Trophoblast cell (in vitro differentiated cells and primary cell): ENCODE measurements around the gene ADARB2.

Experiments
- DNase-seq, 2 donors: peaks; one replicate each; pipeline ENCODE4 v3.0.0-alpha.2; 2016
- H2AFZ ChIP-seq: 2 replicates; pipeline ENCODE4 v1.6.1; 2013; ENCODE audit warnings: low read length, moderate library complexity, mild to moderate bottlenecking; ENCODE audit not compliant: insufficient read depth, poor library complexity
- H2AK5ac ChIP-seq: 2 replicates; pipeline ENCODE4 v1.6.1; 2013; ENCODE audit warnings: mild to moderate bottlenecking, low read length
- H2BK120ac ChIP-seq: 2 replicates; pipeline ENCODE4 v1.6.1; 2013; ENCODE audit warnings: low read length, mild to moderate bottlenecking, moderate library complexity; ENCODE audit not compliant: insufficient read depth, poor library complexity
- H2BK12ac ChIP-seq: 2 replicates; pipeline ENCODE4 v1.6.1; 2013; ENCODE audit warnings: mild to moderate bottlenecking, low read length, moderate library complexity
- H2BK5ac ChIP-seq: 2 replicates; pipeline ENCODE4 v1.6.1; 2013; ENCODE audit warnings: low read length, low read depth, moderate library complexity, mild to moderate bottlenecking; ENCODE audit not compliant: poor library complexity
- H3K14ac ChIP-seq: 2 replicates; pipeline ENCODE4 v1.6.1; 2013; ENCODE audit warnings: mild to moderate bottlenecking, low read length
- H3K18ac ChIP-seq: 2 replicates; pipeline ENCODE4 v1.6.1; 2013; ENCODE audit warnings: mild to moderate bottlenecking, low read length
- H3K23ac ChIP-seq: 2 replicates; pipeline ENCODE4 v1.6.1; 2013; ENCODE audit warnings: low read length
- H3K27ac ChIP-seq: 2 replicates; pipeline ENCODE4 v1.5.1; 2013; ENCODE audit warnings: low read depth, mild to moderate bottlenecking, inconsistent platforms, low read length, moderate library complexity
- H3K27me3 ChIP-seq: 2 replicates; pipeline ENCODE4 v1.6.1; 2013; ENCODE audit warnings: inconsistent platforms, mild to moderate bottlenecking, low read length, moderate library complexity; ENCODE audit not compliant: insufficient read depth
- H3K36me3 ChIP-seq, 2 experiments: 1 replicate in 1 of 2; 2 replicates in 1 of 2; pipeline ENCODE4 v1.6.1; 2013; ENCODE audit warnings: low read length in 2 of 2, mild to moderate bottlenecking in 2 of 2, moderate library complexity in 1 of 2; ENCODE audit not compliant: insufficient read depth in 2 of 2, control insufficient read depth in 1 of 2
- H3K4ac ChIP-seq: 2 replicates; pipeline ENCODE4 v1.6.1; 2013; ENCODE audit warnings: low read depth, mild to moderate bottlenecking, low read length, moderate library complexity
- H3K4me1 ChIP-seq, 2 experiments: 1 replicate in 1 of 2; 2 replicates in 1 of 2; pipeline ENCODE4 v1.6.1; 2013; ENCODE audit warnings: low read length in 2 of 2, mild to moderate bottlenecking in 2 of 2, moderate library complexity in 1 of 2; ENCODE audit not compliant: insufficient read depth in 2 of 2, control insufficient read depth in 1 of 2
- H3K4me2 ChIP-seq: 2 replicates; pipeline ENCODE4 v1.6.1; 2013; ENCODE audit warnings: inconsistent platforms, mild to moderate bottlenecking, low read length, moderate library complexity
- H3K4me3 ChIP-seq: 2 replicates; pipeline ENCODE4 v1.5.1; 2013; ENCODE audit warnings: mild to moderate bottlenecking, low read depth, low read length, inconsistent platforms
- H3K79me1 ChIP-seq: one replicate; pipeline ENCODE4 v1.6.1; 2013; ENCODE audit warnings: low read length
- H3K79me2 ChIP-seq: 2 replicates; pipeline ENCODE4 v1.6.1; 2013; ENCODE audit warnings: low read length, mild to moderate bottlenecking; ENCODE audit not compliant: control insufficient read depth, insufficient read depth, poor library complexity
- H3K9ac ChIP-seq: 2 replicates; pipeline ENCODE4 v1.6.1; 2013; ENCODE audit warnings: mild to moderate bottlenecking, low read length
- H3K9me3 ChIP-seq: 2 replicates; pipeline ENCODE4 v1.6.1; 2013; ENCODE audit warnings: low read depth, mild to moderate bottlenecking, control low read depth, inconsistent platforms, low read length; ENCODE audit not compliant: insufficient read depth
- H4K12ac ChIP-seq: 2 replicates; pipeline ENCODE4 v1.6.1; 2013; ENCODE audit warnings: low read depth, mild to moderate bottlenecking, low read length, moderate library complexity
- H4K8ac ChIP-seq: 2 replicates; pipeline ENCODE4 v1.6.1; 2013; ENCODE audit warnings: low read depth, mild to moderate bottlenecking, low read length, moderate library complexity
- H4K91ac ChIP-seq: one replicate; pipeline ENCODE4 v1.6.1; 2013; ENCODE audit warnings: low read depth, mild to moderate bottlenecking, low read length, moderate library complexity
- WGBS: extraction: QIAGEN DNeasy Blood & Tissue Kit; methylation state at CpG from one replicate; pipeline ENCODE4 v1.1.7; 2013; ENCODE audit warnings: missing lambda C conversion rate; ENCODE audit not compliant: insufficient read length, insufficient coverage; ENCODE audit errors: extremely low coverage; 5-methylcytosine and 5-hydroxymethylcytosine counted together

Gene ADARB2

GRCh38 chr10:1175956-1176565, 561.3 kb downstream of the ADARB2 start:
- Histone ChIP-seq H4K12ac (no peak overlapping the region), H3K4me1 (no peaks in the 10 kb centered on the region), H3K4me3 (no peak overlapping the region), H2AK5ac (no peak overlapping the region), H4K8ac (no peak overlapping the region), H2BK5ac (no peak overlapping the region), H2BK12ac (no peak overlapping the region), H3K79me1 (no peaks in the 10 kb centered on the region), H3K27me3 (no peaks in the 10 kb centered on the region), H3K14ac (no peak overlapping the region), H2AFZ (no peak overlapping the region), H3K36me3 (no peaks in the 10 kb centered on the region), H3K27ac (no peak overlapping the region), H3K4me2 (no peak overlapping the region), H3K79me2 (no peaks in the 10 kb centered on the region), H2BK120ac (no peak overlapping the region), H3K9me3 (no peaks in the 10 kb centered on the region), H4K91ac (no peak overlapping the region), H3K23ac (no peak overlapping the region), H3K4ac (no peak overlapping the region), H3K9ac (no peak overlapping the region), H3K18ac (no peak overlapping the region)
- no peak for DNase-seq
- WGBS = no CpG with 5 or more reads among the region's 23 CpGs

- Histone ChIP-seq H3K79me2 (no peaks in the 10 kb centered on the region), H3K23ac (no peak overlapping the region), H2AK5ac (no peak overlapping the region), H3K9ac (no peak overlapping the region), H3K4me3 (no peak overlapping the region), H2BK120ac (no peak overlapping the region), H2BK5ac (no peak overlapping the region), H3K4ac (no peak overlapping the region), H3K4me1 (no peaks in the 10 kb centered on the region), H3K36me3 (no peaks in the 10 kb centered on the region), H3K4me2 (no peak overlapping the region), H4K8ac (no peak overlapping the region), H3K27me3 (no peaks in the 10 kb centered on the region), H3K27ac (no peak overlapping the region), H3K18ac (no peak overlapping the region), H2BK12ac (no peak overlapping the region), H4K91ac (no peak overlapping the region), H4K12ac (no peak overlapping the region), H2AFZ (no peak overlapping the region), H3K9me3 (no peaks in the 10 kb centered on the region), H3K79me1 (no peaks in the 10 kb centered on the region), H3K14ac (no peak overlapping the region)
- no peak for DNase-seq
- WGBS = no CpG with 5 or more reads among the region's 5 CpGs
Measured at GRCh38 chr10:1174022-1174421, 563.3 kb downstream of the ADARB2 start.

GRCh38 chr10:1173091-1173490, 564.2 kb downstream of the ADARB2 start:
- H4K8ac ChIP-seq = no peak overlapping the region
- no peak overlapping the region for H2BK120ac ChIP-seq
- H3K14ac ChIP-seq = no peak overlapping the region
- H3K27me3 ChIP-seq = no peaks in the 10 kb centered on the region
- no peaks in the 10 kb centered on the region for H3K79me1 ChIP-seq
- H3K36me3 ChIP-seq = no peaks in the 10 kb centered on the region
- H4K91ac ChIP-seq = no peak overlapping the region
- no peak overlapping the region for H3K23ac ChIP-seq
- no CpG with 5 or more reads among the region's 27 CpGs for WGBS
- DNase-seq = no peak
- no peak overlapping the region for H2AFZ ChIP-seq
- H4K12ac ChIP-seq = no peak overlapping the region
- no peaks in the 10 kb centered on the region for H3K4me1 ChIP-seq
- no peak overlapping the region for H3K9ac ChIP-seq
- no peaks in the 10 kb centered on the region for H3K79me2 ChIP-seq
- H3K4ac ChIP-seq = no peak overlapping the region
- H2AK5ac ChIP-seq = no peak overlapping the region
- no peak overlapping the region for H3K4me3 ChIP-seq
- no peak overlapping the region for H3K18ac ChIP-seq
- no peak overlapping the region for H2BK5ac ChIP-seq
- H3K4me2 ChIP-seq = no peak overlapping the region
- no peaks in the 10 kb centered on the region for H3K9me3 ChIP-seq
- H3K27ac ChIP-seq = no peak overlapping the region
- H2BK12ac ChIP-seq = no peak overlapping the region

GRCh38 chr10:1172256-1172984, 564.9 kb downstream of the ADARB2 start:
- Histone ChIP-seq H2BK5ac (no peak overlapping the region), H3K4ac (no peak overlapping the region), H2AFZ (no peak overlapping the region), H4K8ac (no peak overlapping the region), H4K12ac (no peak overlapping the region), H4K91ac (no peak overlapping the region), H2BK120ac (no peak overlapping the region), H3K9ac (no peak overlapping the region), H3K4me3 (no peak overlapping the region), H3K14ac (no peak overlapping the region), H3K79me2 (no peaks in the 10 kb centered on the region), H3K27me3 (no peaks in the 10 kb centered on the region), H3K18ac (no peak overlapping the region), H3K23ac (no peak overlapping the region), H3K27ac (no peak overlapping the region), H2BK12ac (no peak overlapping the region), H3K4me2 (no peak overlapping the region), H3K4me1 (no peaks in the 10 kb centered on the region), H3K79me1 (no peaks in the 10 kb centered on the region), H3K9me3 (no peaks in the 10 kb centered on the region), H3K36me3 (no peaks in the 10 kb centered on the region), H2AK5ac (no peak overlapping the region)
- DNase-seq = no peak
- no CpG with 5 or more reads among the region's 15 CpGs for WGBS
